ENCODE measurements around the gene ENTPD1.
A peak's percentile ranks its signal among the peaks of the same experiment; 100 is the strongest.
"Not testable (repeated sequence)": the region's sequence is repeated elsewhere in the genome, so short reads cannot be mapped to it uniquely, and the experiment has no call there.

The ENTPD1 gene

GRCh38 chr10:95759233-95759826, 3.4 kb downstream of the ENTPD1 start:
- DNase-seq: no peak

- no peak for DNase-seq
These were observed 6.1 kb downstream of the ENTPD1 start for GRCh38 chr10:95761939-95762492.

- DNase-seq: no peak
These were observed 12.1 kb downstream of the ENTPD1 start for GRCh38 chr10:95767884-95768556.

- no peak for DNase-seq
These were observed 14.2 kb downstream of the ENTPD1 start for GRCh38 chr10:95770084-95770720.

- DNase-seq: not testable (repeated sequence)
These were observed 17.5 kb downstream of the ENTPD1 start for GRCh38 chr10:95773454-95773853.

- DNase-seq: not testable (repeated sequence)
These were observed 21.7 kb downstream of the ENTPD1 start for GRCh38 chr10:95777638-95778037.

GRCh38 chr10:95782318-95782717, 26.4 kb downstream of the ENTPD1 start:
- no peak for DNase-seq

GRCh38 chr10:95783741-95784140, 27.8 kb downstream of the ENTPD1 start:
- DNase-seq: no peak

- no peak for DNase-seq
These were observed 28.4 kb downstream of the ENTPD1 start for GRCh38 chr10:95784279-95784913.

GRCh38 chr10:95785317-95785716, 29.4 kb downstream of the ENTPD1 start:
- DNase-seq: no peak

GRCh38 chr10:95785942-95786669, 30.1 kb downstream of the ENTPD1 start:
- DNase-seq: no peak

- no peak for DNase-seq
These were observed 31.5 kb downstream of the ENTPD1 start for GRCh38 chr10:95787447-95787846.

- DNase-seq: no peak
These were observed 32.9 kb downstream of the ENTPD1 start for GRCh38 chr10:95788830-95789229.

- no peak for DNase-seq
These were observed 33.9 kb downstream of the ENTPD1 start for GRCh38 chr10:95789902-95790301.

GRCh38 chr10:95790982-95791381, 35.0 kb downstream of the ENTPD1 start:
- no peak for DNase-seq

GRCh38 chr10:95791425-95791979, 35.5 kb downstream of the ENTPD1 start:
- no peak for DNase-seq

- DNase-seq: no peak
These were observed 36.3 kb downstream of the ENTPD1 start for GRCh38 chr10:95792211-95792780.

GRCh38 chr10:95792874-95793285, 36.9 kb downstream of the ENTPD1 start:
- no peak for DNase-seq

- peak in 1 of 2 experiments; percentile 13 for DNase-seq
These were observed 37.6 kb downstream of the ENTPD1 start for GRCh38 chr10:95793401-95794045.

GRCh38 chr10:95794195-95794594, 38.2 kb downstream of the ENTPD1 start:
- no peak for DNase-seq

GRCh38 chr10:95795602-95796001, 39.6 kb downstream of the ENTPD1 start:
- no peak for DNase-seq

- DNase-seq: no peak
These were observed 40.5 kb downstream of the ENTPD1 start for GRCh38 chr10:95796504-95796903.

All from activated CD4-positive, alpha-beta T cell treated with anti-CD3 and anti-CD28 coated beads, Interleukin-2, amount 50 U/mL, for 48 hours (primary cell).